CD4-positive, alpha-beta T cell treated with Interferon gamma for 1 hour (primary cell): Measurements from ENCODE around the gene KMO.

Source experiments
- DNase-seq: peaks from one replicate; pipeline ENCODE4 v3.0.0-alpha.2; 2020

Gene KMO

DNA sequence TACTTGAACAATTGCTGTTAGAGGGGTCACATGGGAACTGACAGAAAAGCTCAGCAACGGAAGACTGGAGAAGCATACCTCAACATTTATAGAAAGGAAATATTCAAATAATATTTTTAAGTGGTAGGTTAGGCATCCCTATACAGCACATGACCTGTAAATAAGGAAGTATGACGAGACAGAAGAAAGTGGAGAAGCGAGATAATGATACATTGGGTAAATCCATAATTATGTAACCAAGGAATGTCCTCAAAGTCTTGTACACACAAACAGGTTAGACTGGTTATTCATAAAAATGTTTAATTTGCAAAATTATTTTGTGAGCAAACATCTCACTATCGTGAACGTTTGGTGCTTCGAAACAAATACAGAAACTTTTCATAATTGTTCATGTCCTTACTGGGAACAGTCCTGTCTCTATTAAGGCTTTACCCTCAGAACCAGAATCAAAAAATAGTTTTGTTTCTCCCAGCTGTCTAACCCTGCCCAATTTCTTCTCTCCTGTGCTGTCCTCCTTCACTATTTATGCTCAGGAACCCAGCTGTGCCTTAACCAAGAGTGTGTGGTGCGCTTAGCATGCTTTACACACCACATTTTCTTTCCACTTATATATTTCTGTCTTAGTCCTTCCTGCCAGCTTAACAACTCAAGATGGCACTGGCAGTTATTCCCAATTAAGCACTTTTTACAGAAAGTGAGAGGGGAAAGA, 10.2 kb downstream of the KMO start:
- no peak for DNase-seq

DNA sequence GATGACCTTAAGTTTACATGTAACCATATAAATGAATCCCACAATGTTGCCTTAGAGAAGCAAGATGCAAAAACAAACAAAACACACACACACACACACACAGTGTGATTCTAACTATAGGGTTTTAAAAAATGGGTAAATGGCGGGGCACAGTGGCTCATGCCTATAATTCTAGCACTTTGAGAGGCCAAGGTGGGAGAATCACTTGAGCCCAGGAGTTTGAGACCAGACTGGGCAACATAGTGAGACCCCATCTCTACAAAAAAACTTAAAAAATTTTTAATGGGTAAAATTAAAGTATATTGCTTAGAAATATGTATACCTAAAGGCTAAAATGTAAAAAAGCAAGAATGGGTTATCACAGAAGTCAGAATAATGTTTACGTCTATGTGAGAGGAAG, 15.8 kb downstream of the KMO start:
- DNase-seq: no peak

- no peak for DNase-seq
Observed at GRCh38 chr1:241550318-241550717, 18.1 kb downstream of the KMO start.

- DNase-seq: peak; percentile 79
Observed at GRCh38 chr1:241551759-241552638, 19.8 kb downstream of the KMO start.

- no peak for DNase-seq
Observed at GRCh38 chr1:241553886-241554592, 21.9 kb downstream of the KMO start.

DNA sequence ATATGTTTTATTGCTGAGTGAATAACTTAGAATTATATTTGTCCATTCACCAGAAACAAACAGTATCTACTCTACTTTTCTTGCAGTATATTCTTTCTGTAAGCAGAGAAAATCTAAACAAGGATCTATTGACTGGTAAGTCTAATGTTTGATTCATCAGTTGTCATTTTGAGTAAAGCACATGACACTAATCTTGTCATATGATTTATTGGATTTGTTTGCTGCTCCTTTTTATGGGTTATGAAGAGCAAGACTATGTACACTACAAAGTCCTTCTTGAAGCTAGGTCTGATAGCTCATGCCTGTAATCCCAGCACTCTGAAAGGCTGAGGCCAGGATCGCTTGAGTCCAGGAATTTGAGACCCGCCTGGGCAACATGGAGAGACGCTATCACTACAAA, 23.3 kb downstream of the KMO start:
- DNase-seq: no peak

- DNase-seq: no peak
Observed at GRCh38 chr1:241557031-241557430, 24.9 kb downstream of the KMO start.

GRCh38 chr1:241557551-241558193, 25.5 kb downstream of the KMO start:
- DNase-seq: no peak

DNA sequence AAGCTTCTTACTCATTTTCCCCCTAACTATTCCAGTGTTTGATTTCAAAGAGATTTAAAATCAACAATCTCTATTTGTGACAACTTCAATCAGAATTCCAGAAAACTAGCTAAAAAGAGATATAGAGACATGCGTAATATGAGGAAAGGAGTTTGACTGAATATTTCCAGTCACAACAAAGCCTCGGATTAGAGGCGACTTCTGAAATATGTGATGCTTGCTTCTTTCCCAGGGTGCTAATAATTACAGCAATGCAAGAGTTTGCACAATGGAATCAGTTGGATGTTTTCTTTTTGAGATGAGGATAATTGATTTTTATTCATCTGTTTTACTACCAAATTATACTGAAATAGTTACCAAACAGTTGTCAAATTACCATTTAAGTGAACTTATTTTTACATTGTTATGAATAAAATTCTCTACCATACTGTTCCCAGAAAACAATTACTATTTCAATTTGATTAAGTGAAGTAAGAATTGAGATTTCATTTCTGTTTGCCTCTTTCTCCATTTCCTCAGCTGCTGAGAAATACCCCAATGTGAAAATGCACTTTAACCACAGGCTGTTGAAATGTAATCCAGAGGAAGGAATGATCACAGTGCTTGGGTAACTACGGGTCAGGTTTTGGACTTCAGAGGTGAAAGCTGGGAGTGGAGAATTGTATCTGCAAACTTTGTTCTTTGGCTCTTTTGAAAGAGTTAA, 28.1 kb downstream of the KMO start:
- no peak for DNase-seq

DNA sequence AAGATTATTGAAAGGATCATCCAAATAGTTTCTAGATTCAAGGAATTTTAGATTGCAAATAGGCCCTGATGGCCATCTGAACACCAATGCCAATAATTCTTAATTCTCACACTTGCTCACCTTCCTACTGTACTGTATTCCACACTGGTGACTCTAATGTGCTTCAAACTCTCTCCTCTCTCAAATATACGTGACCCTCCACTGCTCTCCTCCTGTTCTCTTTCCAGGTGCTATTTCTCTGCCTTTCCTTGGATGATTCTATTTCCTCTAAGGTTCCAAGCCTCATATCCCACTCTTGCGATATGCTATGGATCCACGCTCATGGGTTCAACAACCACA, 28.6 kb downstream of the KMO start:
- no peak for DNase-seq

- no peak for DNase-seq
Observed at GRCh38 chr1:241569848-241570247, 37.7 kb downstream of the KMO start.

DNA sequence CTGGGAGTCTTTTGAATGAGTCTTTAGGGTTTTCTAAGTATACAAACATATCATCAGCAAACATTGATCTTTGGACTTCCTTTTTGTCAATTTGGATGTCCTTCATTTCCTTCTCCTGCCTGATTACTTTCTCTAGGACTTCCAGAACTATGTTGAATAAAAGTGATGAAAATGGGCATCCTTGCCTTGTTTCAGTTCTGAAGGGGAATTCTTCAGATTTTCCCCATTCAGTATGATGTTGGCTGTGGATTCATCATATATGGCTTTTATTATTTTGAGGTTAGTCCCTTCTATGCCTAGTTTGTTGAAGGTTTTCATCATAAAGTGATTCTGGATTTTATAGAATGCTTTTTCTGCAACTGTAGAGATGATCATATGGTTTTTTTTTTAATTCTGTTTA, 42.0 kb downstream of the KMO start:
- DNase-seq: no peak

DNA sequence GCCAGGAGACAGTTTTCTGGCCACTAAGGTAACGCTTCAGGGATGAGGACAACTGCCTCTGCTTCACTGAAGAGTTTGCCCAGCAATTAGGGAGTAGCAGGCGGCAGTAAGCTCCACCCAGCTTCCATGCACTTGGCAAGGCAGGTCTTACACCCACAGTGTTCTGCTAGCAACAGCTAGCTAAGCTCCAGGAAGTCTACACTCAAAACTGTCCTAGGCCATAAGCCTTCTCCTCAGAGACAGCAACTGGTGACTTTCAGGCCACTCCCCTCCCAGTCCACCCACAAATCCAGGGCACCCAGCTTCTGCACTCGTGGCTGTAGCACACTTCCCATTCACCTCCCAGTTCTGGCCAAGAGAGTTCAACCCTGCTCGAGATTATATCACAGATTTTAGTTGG, 47.3 kb downstream of the KMO start:
- no peak for DNase-seq

GRCh38 chr1:241582921-241583321, 50.7 kb downstream of the KMO start:
- no peak for DNase-seq

GRCh38 chr1:241586905-241587512, 54.8 kb downstream of the KMO start:
- no peak for DNase-seq

GRCh38 chr1:241589521-241589920, 57.3 kb downstream of the KMO start:
- no peak for DNase-seq

GRCh38 chr1:241590719-241591118, 58.5 kb downstream of the KMO start:
- no peak for DNase-seq

- peak; percentile 28 for DNase-seq
Observed at GRCh38 chr1:241591317-241591716, 59.1 kb downstream of the KMO start.

DNA sequence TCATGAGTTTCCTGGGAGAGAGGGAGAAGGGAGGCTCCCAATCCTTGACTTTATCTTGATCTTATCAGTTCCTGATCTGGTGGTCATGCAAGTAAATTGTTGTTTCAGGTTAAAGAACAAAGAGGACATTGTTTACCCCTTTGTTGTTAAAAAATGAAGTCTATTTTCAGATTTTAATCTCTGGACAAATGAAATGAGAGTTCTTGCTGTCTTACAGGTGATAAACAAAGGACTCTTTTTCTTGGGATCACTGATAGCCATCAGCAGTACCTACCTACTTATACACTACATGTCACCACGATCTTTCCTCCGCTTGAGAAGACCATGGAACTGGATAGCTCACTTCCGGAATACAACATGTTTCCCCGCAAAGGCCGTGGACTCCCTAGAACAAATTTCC, 59.6 kb downstream of the KMO start:
- no peak for DNase-seq

DNA sequence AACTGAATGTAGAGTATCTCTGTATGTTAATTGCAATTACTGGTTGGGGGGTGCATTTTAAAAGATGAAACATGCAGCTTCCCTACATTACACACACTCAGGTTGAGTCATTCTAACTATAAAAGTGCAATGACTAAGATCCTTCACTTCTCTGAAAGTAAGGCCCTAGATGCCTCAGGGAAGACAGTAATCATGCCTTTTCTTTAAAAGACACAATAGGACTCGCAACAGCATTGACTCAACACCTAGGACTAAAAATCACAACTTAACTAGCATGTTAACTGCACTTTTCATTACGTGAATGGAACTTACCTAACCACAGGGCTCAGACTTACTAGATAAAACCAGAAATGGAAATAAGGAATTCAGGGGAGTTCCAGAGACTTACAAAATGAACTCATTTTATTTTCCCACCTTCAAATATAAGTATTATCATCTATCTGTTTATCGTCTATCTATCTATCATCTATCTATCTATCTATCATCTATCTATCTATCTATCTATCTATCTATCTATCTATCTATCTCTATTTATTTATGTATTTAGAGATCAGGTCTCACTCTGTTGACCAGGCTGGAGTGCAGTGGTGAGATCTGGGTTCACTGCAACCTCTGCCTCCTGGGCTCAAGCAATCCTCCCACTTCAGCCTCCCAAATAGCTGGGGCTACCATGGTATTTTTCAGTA, 60.2 kb downstream of the KMO start:
- no peak for DNase-seq

- DNase-seq: no peak
Observed at GRCh38 chr1:241593186-241593585, 61.0 kb downstream of the KMO start.

DNA sequence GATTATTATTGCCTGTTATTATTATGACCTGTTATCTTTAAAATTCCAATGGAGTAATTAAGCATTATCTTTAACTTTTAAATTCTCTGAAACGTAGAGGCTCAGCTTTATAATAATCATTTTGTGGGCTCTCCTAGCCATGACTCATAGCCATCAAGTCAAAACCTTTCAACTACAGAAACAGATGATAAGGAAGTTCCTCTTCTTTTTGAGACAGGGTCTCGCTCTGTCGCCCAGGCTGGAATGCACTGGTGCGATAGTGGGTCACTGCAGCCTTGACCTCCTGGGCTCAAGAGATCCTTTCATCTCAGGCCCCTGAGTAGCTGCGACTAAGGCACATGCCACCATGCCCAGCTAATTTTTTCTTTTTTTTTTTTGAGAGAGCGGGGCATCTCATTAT, 64.5 kb downstream of the KMO start:
- no peak for DNase-seq
